ENCODE data around the gene POLR2L. TPM values are rescaled to one million over a fixed set of nuclear protein-coding genes. Genes with fewer than 3 reads are reported as not detected.

Gene POLR2L
- total RNA-seq, 4 donors from 2014 or later = 71.7 to 140 (median 110) TPM

GRCh38 chr11:804599-804964 is 37.7 kb downstream of the POLR2L start:
- TF ChIP-seq EP300 (IDR thresholded peaks at IDR 0.05) = no peak
- no peak for TF ChIP-seq POLR2A (IDR thresholded peaks at IDR 0.05)
- no peak for TF ChIP-seq CTCF (IDR thresholded peaks at IDR 0.05)
- 0 to 1% methylated on average over 1 to 16 of the region's 18 CpGs for WGBS, 2 donors
- Histone ChIP-seq H3K27ac (peak overlapping the region; percentile 67 to 94 (median 90)), H3K27me3 (no peaks in the 10 kb centered on the region), H3K4me1 (peaks cover 0 to 40% (median 18%) of the 10 kb centered on the region in 4 donors), H3K9me3 (no peaks in the 10 kb centered on the region), H3K36me3 (peaks cover 0 to 38% (median 0%) of the 10 kb centered on the region in 3 donors), H3K4me3 (peak overlapping the region; percentile 24 to 70 (median 58))
- DNase-seq (ENCODE audit: low spot score in 2 of 2) = no peak

GRCh38 chr11:803770-804598 is 38.3 kb downstream of the POLR2L start:
- WGBS, 2 donors = 53 to 68% methylated on average over 18 to 23 of the region's 26 CpGs

GRCh38 chr11:803467-803742 is 38.9 kb downstream of the POLR2L start:
- H3K9me3 ChIP-seq = no peaks in the 10 kb centered on the region
- H3K4me1 ChIP-seq = peaks cover 0 to 38% (median 14%) of the 10 kb centered on the region in 4 donors
- DNase-seq (ENCODE audit: low spot score in 2 of 2) = no peak
- H3K4me3 ChIP-seq = no peak overlapping the region
- no peak overlapping the region for H3K27ac ChIP-seq
- no peak for TF ChIP-seq EP300 (IDR thresholded peaks at IDR 0.05)
- no peak for TF ChIP-seq POLR2A (IDR thresholded peaks at IDR 0.05)
- TF ChIP-seq CTCF (IDR thresholded peaks at IDR 0.05) = no peak
- H3K27me3 ChIP-seq = no peaks in the 10 kb centered on the region
- 83 to 100% methylated on average over 1 to 5 of the region's 8 CpGs for WGBS, 2 donors
- H3K36me3 ChIP-seq = peaks cover 0 to 46% (median 0%) of the 10 kb centered on the region in 3 donors

More at GRCh38 chr11:803770-804598, 38.3 kb downstream of the POLR2L start:
- H3K9me3 ChIP-seq = no peaks in the 10 kb centered on the region
- no peak for TF ChIP-seq CTCF (IDR thresholded peaks at IDR 0.05)
- no peak for TF ChIP-seq EP300 (IDR thresholded peaks at IDR 0.05)
- TF ChIP-seq POLR2A (IDR thresholded peaks at IDR 0.05) = no peak
- no peak for DNase-seq (ENCODE audit: low spot score in 2 of 2)
- H3K36me3 ChIP-seq = peaks cover 0 to 44% (median 0%) of the 10 kb centered on the region in 3 donors
- H3K4me1 ChIP-seq = peaks cover 0 to 40% (median 17%) of the 10 kb centered on the region in 4 donors
- H3K27me3 ChIP-seq = no peaks in the 10 kb centered on the region
- H3K27ac ChIP-seq = peak overlapping the region in 1 of 4 donors; percentile 92
- peak overlapping the region in 2 of 4 donors; percentile 62 to 70 for H3K4me3 ChIP-seq

GRCh38 chr11:802693-803466 is 39.4 kb downstream of the POLR2L start:
- Histone ChIP-seq H3K4me3 (no peak overlapping the region), H3K9me3 (no peaks in the 10 kb centered on the region), H3K4me1 (peaks cover 0 to 35% (median 14%) of the 10 kb centered on the region in 4 donors), H3K36me3 (peaks cover 0 to 46% (median 0%) of the 10 kb centered on the region in 3 donors), H3K27ac (no peak overlapping the region), H3K27me3 (no peaks in the 10 kb centered on the region)
- WGBS, 2 donors = 85 to 91% methylated on average over 18 to 28 of the region's 28 CpGs
- no peak for DNase-seq (ENCODE audit: low spot score in 2 of 2)
- TF ChIP-seq EP300 (IDR thresholded peaks at IDR 0.05) (no peak), POLR2A (IDR thresholded peaks at IDR 0.05) (no peak), CTCF (IDR thresholded peaks at IDR 0.05) (no peak)
